GM18907 (cell line): ENCODE measurements around the gene GUCA1A.
A peak's percentile ranks its signal among the peaks of the same experiment; 100 is the strongest.
"Not testable (repeated sequence)": the region's sequence is repeated elsewhere in the genome, so short reads cannot be mapped to it uniquely, and the experiment has no call there.

Experiments used
- ATAC-seq: cut with Tn5 transposase; IDR thresholded peaks from one replicate; pipeline ENCODE4 v1.9.1; 2021; ENCODE audit warnings: mild to moderate bottlenecking, moderate library complexity; ENCODE audit not compliant: unreplicated experiment

Gene GUCA1A

GRCh38 chr6:42202131-42202915 lies 29.2 kb downstream of the GUCA1A start:
- ATAC-seq, result not testable (repeated sequence)

GRCh38 chr6:42203183-42203582 lies 30.0 kb downstream of the GUCA1A start:
- ATAC-seq, result no peak

- ATAC-seq, result no peak
Measured at GRCh38 chr6:42204768-42205282, 31.7 kb downstream of the GUCA1A start.

GRCh38 chr6:42207559-42207958 lies 34.4 kb downstream of the GUCA1A start:
- not testable (repeated sequence) for ATAC-seq

GRCh38 chr6:42210551-42210950 lies 37.4 kb downstream of the GUCA1A start:
- no peak for ATAC-seq

GRCh38 chr6:42211726-42212125 lies 38.6 kb downstream of the GUCA1A start:
- ATAC-seq, result no peak

GRCh38 chr6:42212442-42212841 lies 39.3 kb downstream of the GUCA1A start:
- ATAC-seq, result no peak

- not testable (repeated sequence) for ATAC-seq
Measured at GRCh38 chr6:42216495-42216894, 43.3 kb downstream of the GUCA1A start.

- no peak for ATAC-seq
Measured at GRCh38 chr6:42217157-42217518, 44.0 kb downstream of the GUCA1A start.

- peak; percentile 88 for ATAC-seq
Measured at GRCh38 chr6:42217519-42218367, 44.6 kb downstream of the GUCA1A start, which contains the start of gene MRPS10. Gene MRPS10 (minus strand): TSS chr6:42217861. CDS start chr6:42217849, 12 bp downstream.

- ATAC-seq, result no peak
Measured at GRCh38 chr6:42220807-42221206, 47.6 kb downstream of the GUCA1A start.

GRCh38 chr6:42221546-42221945 lies 48.4 kb downstream of the GUCA1A start:
- ATAC-seq, result no peak

GRCh38 chr6:42222448-42222847 lies 49.3 kb downstream of the GUCA1A start:
- ATAC-seq, result no peak

GRCh38 chr6:42224222-42225028 lies 51.3 kb downstream of the GUCA1A start:
- ATAC-seq, result peak; percentile 84

- no peak for ATAC-seq
Measured at GRCh38 chr6:42225029-42225339, 51.8 kb downstream of the GUCA1A start.

GRCh38 chr6:42225419-42225818 lies 52.3 kb downstream of the GUCA1A start:
- ATAC-seq, result no peak

GRCh38 chr6:42226161-42226611 lies 53.0 kb downstream of the GUCA1A start:
- ATAC-seq, result no peak

- no peak for ATAC-seq
Measured at GRCh38 chr6:42226645-42227143, 53.5 kb downstream of the GUCA1A start.

- no peak for ATAC-seq
Measured at GRCh38 chr6:42227173-42227850, 54.1 kb downstream of the GUCA1A start.

GRCh38 chr6:42228305-42228704 lies 55.1 kb downstream of the GUCA1A start:
- ATAC-seq, result no peak
